ENCODE results near the gene FBXO7.
A peak's percentile ranks its signal among the peaks of the same experiment; 100 is the strongest.

Gene FBXO7

DNA sequence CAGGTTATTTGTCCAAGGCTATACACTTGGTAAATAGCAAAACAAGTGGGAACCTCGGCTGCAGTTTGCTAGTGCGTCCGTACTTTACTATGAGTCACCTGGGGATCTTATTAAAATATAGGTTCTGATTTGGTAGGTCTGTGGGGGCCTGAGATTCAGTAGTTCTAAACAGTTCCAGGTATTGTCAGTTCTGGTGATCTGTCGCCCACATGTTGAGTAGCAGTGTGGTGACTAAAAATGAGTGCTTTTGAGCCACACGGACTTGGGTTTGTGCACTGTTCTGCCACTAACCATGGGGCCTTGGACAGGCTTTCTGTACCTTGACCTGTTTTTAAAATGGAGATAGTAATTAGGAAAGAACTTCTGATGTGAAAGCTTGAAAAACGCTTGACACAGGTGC lies 15.7 kb downstream of the FBXO7 start:
- DNase-seq (ENCODE audit: low spot score): no peak

DNA sequence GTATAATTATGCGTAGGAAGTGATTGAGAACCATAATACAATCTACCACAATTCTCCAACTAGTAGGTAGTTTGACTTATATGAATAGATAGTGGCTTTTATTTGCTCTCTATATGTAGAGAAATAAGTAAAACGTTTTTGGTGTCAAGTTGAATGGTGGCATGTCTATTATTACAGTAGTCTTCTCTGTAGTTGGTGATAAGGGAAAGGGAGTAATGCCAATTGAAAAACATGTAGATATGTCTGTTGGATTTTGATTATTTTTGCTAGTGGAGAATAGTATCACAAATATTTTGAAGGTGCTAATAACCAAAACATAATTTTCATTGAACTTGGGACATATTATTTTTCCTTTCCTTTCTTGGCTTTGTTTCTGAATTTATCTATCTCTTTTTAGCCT lies 17.5 kb downstream of the FBXO7 start:
- DNase-seq (ENCODE audit: low spot score): no peak

DNA sequence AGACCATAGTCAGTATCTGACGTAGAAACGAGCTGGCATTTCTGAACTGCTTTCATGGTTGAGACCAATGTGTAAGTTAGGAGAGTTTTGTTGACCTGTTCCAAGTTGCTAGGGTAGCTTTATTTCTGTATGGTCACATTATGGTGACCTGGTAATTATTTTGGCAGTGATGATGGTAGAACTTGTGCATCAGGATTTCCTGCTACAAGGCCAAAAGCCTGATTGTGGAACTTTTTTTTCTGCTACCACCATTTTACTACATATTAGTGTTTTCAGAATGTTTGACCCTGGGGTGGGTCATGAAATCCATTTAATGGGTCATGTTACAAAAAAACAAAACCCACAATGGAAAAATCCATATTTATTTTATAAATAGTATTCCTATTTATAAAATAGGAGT lies 18.9 kb downstream of the FBXO7 start:
- DNase-seq (ENCODE audit: low spot score): no peak

DNA sequence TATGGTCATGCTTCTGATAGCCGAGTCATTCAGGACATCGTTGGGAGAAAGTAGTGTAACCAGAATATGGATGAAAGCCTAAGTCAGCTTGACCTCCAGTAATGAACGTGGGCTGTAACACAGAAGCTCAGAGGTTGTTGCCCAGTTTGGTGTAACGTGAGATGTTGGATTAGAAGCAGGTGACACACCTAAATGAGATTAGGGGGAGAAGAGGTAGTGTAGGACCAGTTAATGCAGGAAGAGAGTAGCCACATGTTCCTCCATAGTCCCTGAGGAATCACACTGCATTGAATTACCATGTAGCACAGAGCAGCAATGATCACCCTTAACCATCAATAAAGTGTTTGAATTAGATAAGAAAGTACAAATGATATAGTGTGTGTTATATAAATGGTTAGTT lies 20.4 kb downstream of the FBXO7 start:
- DNase-seq (ENCODE audit: low spot score): no peak

DNA sequence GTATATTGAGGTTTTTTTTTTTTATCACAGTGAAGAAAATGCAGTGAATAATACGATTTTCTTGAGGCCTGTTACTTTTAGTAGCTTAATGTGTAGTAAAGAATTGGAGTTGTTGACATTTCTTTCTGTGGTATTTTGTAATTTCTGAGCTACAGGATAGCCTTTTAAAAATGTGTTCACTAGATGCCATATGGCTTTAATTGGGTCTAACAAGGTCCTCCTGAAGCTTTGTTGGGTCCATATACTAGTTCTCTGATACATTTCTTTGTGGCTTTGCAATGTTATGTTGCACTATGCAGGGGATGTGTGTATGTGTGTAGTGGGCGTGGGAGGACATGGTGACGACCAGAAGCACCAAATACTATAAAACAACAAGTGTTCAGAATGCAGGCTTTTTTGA lies 25.1 kb downstream of the FBXO7 start:
- no peak for DNase-seq (ENCODE audit: low spot score)

DNA sequence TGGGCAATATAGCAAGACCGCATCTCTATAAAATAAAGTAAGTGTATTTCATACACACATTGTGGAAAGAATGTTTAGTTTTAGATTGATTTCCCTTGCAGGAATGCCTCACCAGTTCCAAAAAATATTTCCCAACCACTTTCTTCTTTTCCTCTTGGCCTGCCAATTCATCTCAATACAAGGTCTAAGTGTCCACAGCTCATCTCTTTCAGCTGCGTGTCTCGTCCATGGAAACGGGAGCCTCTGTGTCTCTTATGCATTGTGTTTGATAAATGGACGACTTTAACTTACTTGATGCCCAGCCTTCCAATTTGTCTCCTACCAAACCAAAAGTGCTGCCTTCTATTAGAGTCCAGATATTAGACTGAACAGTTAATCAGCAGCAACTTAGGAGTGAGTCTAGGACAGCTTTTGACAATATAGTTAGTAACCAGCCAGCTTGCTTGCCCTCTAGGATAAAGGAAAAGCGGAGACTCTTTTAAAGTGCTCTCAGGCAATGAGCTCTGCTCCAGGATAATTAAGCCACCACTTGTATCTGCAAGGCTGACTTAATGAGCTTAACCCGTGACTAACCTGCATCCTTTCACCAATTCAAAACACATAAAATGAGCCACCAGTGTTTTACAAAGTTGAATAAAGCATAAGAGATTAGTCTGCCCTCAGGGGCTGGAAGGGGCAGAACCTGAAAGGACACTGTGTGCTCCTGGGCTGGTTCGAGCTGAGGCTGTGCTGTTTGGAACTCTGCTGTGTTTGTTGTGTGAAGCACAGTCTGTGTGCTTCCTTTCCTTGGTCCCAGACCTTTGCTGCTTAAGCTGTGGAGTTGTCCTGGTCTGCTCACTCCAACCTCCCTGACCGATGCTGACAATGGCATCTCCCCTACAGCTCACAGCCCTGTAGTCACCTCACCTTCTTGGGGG lies 27.5 kb downstream of the FBXO7 start:
- DNase-seq (ENCODE audit: low spot score): no peak

DNA sequence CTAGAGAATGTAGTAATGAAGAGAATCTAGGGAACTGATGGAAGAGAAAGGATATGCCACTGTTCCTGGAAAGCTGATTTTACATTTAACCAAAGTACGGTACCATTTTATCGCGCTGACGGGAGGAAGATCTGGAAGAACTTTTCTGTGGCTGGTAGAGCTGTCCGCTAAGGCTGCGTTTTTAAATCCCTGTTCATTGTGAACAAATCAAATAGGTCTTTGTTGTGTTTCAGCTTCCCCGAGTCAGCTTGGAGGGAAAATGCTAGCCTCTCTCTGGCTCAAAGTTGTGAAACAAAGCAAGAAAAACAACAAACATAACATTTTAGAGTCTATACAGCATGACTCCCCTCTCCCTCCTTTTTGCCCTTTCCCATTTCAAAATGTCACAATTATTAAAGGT lies 34.4 kb downstream of the FBXO7 start:
- DNase-seq (ENCODE audit: low spot score): no peak

DNA sequence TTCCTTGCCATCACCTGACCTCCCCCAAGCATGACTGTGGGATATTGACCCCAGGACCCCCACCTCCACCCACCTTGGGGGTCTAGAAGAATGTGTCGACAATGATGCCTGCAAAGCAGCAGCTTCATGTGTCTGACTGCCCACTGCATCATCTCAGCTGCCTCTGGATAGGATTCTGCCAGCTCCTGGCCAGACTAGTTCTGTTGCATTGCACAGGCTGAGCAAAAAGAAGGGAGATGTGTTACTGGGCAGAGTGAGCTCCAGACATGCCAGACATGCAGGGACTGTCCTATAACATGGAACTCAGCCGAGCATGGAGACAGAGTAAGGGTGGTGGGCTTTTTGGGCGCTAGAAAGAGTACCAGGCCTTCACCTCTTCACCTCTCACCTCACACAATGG lies 36.7 kb downstream of the FBXO7 start:
- DNase-seq (ENCODE audit: low spot score): no peak

DNA sequence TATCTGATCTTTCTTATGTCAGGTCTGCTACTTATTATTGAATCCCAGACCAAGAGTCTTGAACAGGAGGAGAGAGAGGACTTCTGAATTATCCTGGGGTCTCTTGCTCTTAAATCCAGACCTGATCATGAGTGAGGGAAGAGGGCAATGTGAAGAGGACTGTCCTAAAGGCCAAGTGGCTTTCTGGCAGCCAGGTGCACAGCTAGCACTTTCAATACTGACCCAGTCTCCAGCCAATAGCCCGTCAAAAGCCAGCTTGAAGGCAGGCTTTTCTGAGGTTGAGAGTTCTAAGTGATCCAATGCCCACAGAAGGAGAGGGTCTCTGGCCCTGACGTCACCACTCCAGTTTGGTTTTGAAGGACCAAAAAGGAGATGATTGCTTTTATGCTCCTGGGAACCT lies 37.2 kb downstream of the FBXO7 start:
- DNase-seq (ENCODE audit: low spot score): no peak

DNA sequence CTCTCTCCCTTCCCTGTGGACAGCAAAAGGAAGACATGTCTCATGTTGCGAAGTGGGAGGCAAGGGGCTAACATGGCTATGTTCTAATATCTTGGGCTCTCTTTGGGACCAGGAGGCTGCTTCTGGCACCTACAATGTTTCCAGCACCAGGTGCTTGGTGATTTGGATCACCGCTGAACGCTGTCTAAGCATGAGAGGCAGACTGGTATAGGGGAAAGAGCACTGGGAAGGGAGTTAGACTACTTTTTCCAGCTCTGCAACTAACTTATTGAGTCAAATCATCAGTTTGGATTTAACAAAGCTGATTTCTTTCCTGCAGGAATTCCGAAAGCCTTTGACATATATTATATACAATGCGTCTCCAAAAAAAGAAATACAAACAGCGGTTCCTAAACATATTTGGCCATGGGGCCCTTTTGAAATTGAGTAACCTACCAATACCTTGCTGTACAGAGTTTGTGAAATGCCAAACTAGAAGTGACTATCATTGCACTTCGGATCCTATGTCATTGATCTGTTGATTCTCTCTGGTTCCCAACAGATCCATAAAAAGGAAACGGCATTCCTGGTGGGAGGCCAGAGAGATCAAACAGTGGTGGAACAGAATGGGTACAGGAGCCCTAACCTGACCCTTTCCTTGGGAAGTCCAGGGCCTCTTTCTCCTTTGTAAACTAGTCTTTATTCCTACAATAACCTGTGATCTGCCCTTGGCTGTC lies 37.8 kb downstream of the FBXO7 start:
- DNase-seq (ENCODE audit: low spot score): no peak

DNA sequence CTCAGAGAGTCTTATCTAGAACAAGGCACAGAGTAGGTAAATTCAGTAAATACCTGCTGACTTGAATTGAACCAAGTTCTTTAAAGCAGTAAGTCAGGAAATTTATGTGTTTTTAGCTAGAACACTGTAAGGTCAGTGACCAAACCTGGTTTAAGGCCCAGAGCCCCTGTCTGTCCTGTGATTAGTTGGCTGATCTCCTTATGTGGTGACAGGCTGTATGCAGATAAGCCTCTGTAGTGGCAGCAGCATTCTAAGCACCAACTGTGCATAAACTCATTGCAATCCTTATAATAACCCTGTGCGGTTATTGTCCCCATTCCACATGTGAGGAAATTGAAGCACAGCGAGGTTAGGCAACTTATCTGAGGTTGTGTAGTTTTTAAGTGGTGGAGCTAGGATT lies 40.5 kb downstream of the FBXO7 start:
- no peak for DNase-seq (ENCODE audit: low spot score)

DNA sequence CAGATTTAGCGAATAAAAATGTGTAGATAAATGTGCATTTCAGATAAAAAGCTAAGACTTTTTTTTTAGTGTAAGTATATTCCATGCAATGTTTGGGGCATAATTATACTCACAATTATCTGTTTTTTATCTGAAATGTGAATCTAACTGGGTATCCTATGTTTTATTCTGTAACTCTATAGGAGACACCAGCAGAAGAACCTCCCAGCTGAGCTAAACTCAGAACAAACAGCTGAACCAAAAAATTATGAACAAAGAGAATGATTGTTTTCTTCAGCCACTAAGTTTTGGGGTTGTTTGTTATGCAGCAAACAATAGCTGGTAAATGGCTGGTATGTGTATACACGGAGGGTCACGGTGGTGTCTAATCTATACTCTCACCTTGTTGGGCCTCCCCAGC lies 42.9 kb downstream of the FBXO7 start:
- DNase-seq (ENCODE audit: low spot score): no peak

DNA sequence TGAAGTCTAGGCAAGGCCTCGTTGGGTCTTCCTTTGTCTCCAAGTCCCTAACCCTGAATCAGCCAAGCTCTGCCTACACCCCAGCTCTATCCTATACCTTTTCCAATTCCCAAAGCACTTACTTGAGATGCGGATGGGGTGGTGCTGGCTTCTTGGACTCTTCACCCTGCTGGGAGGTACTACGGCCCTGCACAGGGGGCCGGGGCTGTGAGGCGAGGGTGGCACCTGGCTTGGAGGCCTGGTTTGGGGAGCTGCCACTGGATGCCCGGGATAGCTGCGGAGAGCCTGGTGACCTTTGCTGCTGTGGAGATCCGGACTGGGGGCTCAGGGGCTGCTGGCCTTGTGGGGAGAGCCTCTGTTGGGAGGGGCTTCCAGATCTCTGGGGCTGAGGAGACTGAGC lies 43.3 kb downstream of the FBXO7 start:
- no peak for DNase-seq (ENCODE audit: low spot score)

DNA sequence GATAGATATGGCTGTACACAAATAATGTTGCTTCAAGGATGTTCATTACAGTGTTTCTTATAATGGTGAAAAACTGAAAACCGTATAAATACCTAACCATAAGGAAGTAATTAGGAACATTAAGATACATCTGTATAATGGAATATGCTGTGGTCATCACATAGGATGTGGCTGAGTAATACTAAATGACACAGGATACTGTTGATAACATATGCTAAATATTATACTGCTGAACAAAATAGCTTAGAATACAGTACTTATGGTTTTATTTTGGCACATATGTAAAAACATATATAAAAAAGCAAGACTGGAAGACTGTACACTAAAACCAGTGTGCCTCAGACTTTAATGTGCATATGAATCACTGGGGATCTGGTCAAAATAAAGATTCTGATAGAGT lies 43.8 kb downstream of the FBXO7 start:
- no peak for DNase-seq (ENCODE audit: low spot score)

DNA sequence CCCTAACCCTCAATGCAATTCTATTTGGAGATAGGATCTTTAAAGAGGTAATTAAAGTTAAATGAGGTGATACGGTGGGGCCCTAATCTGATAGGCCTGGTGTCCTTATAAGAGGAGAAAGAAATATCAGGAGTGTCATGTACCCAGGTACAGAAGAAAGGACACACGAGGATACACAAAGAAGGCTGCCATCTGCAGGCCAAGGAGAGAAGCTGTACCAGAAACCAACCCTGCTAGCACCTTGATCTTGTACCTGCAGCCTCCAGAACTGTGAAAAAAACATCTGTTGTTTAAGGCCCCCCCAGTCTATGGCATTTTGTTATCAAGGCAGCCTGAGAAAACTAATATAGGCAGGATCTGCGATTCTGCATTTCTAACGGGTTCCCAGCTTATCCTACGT lies 44.2 kb downstream of the FBXO7 start:
- no peak for DNase-seq (ENCODE audit: low spot score)

DNA sequence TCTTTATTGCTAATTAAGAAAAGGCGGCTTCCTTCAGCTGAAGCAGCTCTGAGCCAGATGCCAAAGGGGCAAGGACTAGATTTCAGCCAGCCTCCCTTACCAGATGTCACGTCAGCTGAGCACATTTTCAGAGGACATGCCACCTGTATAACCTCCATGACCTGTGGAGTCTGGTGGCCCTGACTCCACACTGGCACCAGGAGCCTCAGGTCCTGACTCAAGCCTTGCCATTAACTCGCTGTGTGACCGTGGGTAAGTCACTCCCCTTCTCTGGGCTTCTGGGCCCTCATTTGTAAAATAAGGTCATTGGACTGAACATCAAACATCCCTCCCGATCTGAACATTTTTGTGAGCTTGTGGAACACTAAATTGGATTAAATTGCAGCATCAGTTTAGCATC lies 46.0 kb downstream of the FBXO7 start:
- no peak for DNase-seq (ENCODE audit: low spot score)

DNA sequence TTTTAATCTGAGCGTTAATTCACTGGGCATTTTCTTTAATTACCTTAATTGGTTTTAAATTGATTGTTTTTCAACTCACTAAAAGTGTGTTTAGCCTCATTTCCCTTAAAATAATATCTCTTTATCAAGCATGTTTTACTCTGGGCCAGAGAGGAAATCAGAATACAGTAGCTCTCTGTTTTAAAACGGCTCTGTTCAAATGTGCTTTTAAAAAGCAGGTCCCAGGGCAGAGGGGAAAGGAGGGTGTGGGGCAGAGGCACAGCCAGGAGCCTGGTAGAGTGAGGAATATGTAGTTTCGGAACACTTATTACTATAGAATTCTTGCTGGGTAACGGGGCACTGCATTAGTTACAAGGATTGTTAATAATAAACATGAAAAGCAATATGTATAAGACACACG lies 47.6 kb downstream of the FBXO7 start:
- no peak for DNase-seq (ENCODE audit: low spot score)

DNA sequence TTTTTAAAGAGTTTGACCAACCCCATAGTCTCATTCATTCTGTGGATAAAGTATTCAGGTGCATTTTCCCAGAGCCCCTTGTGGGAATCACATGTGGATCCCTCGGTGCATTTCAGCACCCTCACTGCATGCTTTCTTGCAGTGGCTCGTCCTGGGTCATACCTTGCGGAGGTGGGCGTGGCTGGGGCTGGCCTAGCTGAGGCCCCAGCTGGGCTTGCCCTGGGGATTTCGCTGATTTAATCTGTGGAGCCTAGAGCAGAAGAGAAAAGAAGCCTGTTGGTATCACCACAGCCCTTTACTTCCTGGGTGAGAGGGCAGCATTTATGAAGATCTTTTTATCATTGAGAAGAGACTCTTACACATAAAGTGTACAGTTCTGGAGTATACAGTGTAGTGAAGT lies 53.1 kb downstream of the FBXO7 start:
- DNase-seq (ENCODE audit: low spot score): no peak

DNA sequence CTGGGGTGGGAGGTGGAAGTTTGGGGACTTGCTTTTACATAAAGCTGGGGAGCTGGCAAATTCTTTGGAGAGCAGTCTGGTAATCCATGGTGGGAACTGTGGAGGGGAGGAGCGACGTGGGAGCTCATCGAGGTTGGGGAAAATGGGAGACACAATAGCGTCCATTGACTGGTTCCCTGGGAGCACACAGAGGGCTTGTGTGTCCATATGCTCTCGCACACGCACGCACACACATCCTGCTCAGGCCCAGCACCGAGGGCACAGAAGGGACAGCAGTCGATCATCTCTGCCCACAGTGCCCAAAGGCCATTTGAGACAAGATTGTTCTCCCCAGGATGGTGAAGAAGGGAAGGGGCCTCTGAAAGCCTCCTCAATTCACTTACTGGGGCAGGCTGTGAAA lies 53.7 kb downstream of the FBXO7 start:
- DNase-seq (ENCODE audit: low spot score): no peak

DNA sequence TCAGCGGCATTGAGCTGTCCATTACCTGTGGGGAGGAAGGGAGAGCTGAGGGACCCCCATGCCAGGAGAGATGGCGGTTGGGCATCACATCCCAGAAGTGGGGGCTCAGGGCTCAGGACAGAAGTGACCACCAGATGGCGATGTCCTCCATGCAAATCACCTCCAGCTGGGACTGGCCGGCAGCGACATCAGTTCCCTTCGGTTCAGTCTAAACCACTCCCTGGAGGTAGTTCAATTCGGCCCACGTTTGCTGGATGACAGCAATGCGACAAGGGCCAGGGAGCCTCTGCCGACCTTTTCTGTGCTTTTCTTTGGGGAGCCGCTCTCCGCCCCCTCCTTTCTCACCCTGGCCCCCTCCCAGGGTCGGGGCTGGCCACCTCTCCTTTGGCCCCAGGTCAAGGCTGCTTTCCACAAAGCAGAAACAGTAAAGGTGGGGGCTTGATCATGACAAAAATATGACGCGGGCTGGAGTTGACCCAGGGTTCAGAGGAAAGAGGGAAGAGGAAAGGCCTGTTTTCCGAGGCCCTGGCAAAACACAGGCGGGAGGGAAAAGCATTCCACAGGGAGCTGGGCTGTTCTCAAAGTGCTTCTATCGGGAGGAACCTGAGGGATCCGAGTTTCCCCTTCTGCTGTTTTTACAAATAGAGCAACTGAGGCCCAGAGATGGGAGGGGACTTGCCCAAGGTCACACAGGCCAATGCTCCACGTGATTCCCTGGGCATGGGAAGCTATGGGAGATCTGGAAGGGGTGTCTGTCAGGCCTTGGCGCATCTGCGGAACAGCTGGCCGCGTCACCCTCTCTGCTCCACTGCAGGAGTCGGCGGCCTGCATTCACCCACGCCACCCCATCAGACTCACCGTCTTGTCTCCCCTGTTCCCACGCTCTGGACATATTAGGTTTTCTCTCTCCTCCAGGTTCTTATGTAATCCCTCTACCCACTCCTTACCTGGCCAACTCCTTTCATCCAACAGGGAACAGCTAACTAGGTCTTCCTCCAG lies 54.7 kb downstream of the FBXO7 start:
- peak; percentile 86 for DNase-seq (ENCODE audit: low spot score)

DNA sequence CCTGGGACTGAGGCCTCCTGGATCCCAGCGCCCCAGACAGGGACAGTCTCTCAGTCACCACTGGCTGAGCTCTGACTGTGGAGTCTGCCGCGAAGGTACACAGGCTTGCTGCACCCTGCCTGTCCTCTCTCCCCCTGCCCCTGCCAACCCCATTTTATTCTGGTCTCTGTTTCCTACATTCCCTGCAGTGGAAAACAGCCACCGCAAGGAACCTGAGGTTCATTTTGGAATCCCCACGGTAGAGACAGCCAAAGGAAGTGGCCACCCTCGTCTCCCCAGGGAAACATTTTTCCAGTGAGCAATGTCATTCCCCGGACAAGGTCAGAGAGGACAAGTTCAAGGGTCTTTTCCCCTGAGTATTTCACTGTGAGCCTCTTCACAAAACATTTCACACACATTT lies 56.6 kb downstream of the FBXO7 start:
- no peak for DNase-seq (ENCODE audit: low spot score)

All from D341Med (cell line).